Gastrocnemius medialis (tissue), 4 donors: Measurements from ENCODE around the gene RGS18.

ENCODE experiments used
- POLR2A ChIP-seq, 2 donors: fragments of 450-650 bp; IDR thresholded peaks; one replicate each; pipeline ENCODE4 v1.6.1; 2017; ENCODE audit warnings: antibody characterized with exemption in 2 of 2, mild to moderate bottlenecking in 2 of 2, moderate library complexity in 2 of 2
- TF ChIP-seq, protein P1 (sequence below), 5 experiments: fragments of 450-650 bp in 3 of 5; fragments of 200-600 bp in 2 of 5; sonication (generic) in 2 of 5; IDR thresholded peaks in 4 of 5; conservative IDR thresholded peaks in 1 of 5; 1 replicate in 4 of 5; 2 replicates in 1 of 5; pipeline ENCODE4 v1.5.1; 2016 to 2019; ENCODE audit warnings: antibody characterized with exemption in 5 of 5, mild to moderate bottlenecking in 3 of 5, moderate library complexity in 3 of 5

DNA sequence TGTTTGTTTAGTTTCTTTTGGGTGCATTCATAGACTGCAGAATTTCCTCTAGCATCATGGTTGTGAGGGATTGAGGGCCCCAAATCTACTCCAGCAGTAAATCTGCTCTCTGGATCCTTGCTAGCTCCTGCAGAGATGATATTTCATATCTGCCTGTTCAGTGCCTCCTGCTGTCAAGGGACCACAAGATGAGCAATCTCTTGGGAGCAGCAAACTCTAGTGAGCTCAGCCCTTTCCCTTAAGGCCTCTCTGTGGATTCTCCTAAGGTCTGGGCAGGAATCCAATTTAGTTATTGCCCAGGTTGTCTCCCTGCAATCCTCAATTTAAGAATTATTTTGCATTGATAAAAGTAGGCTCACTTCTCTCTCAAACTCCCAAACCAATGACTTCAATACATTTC lies 76.9 kb downstream of the RGS18 start:
- TF ChIP-seq, protein P1, sequence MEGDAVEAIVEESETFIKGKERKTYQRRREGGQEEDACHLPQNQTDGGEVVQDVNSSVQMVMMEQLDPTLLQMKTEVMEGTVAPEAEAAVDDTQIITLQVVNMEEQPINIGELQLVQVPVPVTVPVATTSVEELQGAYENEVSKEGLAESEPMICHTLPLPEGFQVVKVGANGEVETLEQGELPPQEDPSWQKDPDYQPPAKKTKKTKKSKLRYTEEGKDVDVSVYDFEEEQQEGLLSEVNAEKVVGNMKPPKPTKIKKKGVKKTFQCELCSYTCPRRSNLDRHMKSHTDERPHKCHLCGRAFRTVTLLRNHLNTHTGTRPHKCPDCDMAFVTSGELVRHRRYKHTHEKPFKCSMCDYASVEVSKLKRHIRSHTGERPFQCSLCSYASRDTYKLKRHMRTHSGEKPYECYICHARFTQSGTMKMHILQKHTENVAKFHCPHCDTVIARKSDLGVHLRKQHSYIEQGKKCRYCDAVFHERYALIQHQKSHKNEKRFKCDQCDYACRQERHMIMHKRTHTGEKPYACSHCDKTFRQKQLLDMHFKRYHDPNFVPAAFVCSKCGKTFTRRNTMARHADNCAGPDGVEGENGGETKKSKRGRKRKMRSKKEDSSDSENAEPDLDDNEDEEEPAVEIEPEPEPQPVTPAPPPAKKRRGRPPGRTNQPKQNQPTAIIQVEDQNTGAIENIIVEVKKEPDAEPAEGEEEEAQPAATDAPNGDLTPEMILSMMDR (IDR thresholded peaks at IDR 0.05 in 4 of 5, conservative IDR thresholded peaks at IDR 0.05 in 1 of 5) = no peak
- TF ChIP-seq POLR2A (IDR thresholded peaks at IDR 0.05) = no peak
